Renal cortex interstitium (tissue), 15 donors: ENCODE measurements around the gene APH1A. TPM values are rescaled to one million over a fixed set of nuclear protein-coding genes. Genes with fewer than 3 reads are reported as not detected.
"Not testable (repeated sequence)": the region's sequence is repeated elsewhere in the genome, so short reads cannot be mapped to it uniquely, and the experiment has no call there.

ENCODE experiments used
- DNase-seq, 11 donors: peaks; one replicate each; pipeline ENCODE4 v3.0.0-alpha.2; 2013; ENCODE audit warnings: low read depth in 9 of 11, low spot score in 4 of 11; ENCODE audit errors: extremely low read depth in 1 of 11
- long read RNA-seq, 16 experiments: transcript quantifications; one replicate each; lab custom pipeline, GENCODE V29; 2026
- polyA plus RNA-seq, 3 donors: library from polyadenylated mRNA; unstranded; fragments of 120-200 nt; gene quantifications; one replicate each; pipeline ENCODE4 v1.2.1, GENCODE V29; 2013; ENCODE audit not compliant: insufficient read length in 3 of 3

Gene APH1A
- polyA plus RNA-seq, result 100 to 1,000 TPM; 179 to 191 (median 187) TPM
- long read RNA-seq, donor 1, transcript APH1A-202 (6 exons, 2,353 nt), result major isoform, 37 of 54 reads
- long read RNA-seq, donor 1, transcript APH1A-203 (7 exons, 1,713 nt), result minor isoform, 17 of 54 reads
- long read RNA-seq, donor 1, partial matches to known transcripts, result 0 of 54 reads
- long read RNA-seq, donor 1, other reads (novel, unspliced or antisense), result 0 of 54 reads
- long read RNA-seq, donor 2, transcript APH1A-203 (7 exons, 1,713 nt), result minor isoform, 26 of 94 reads
- long read RNA-seq, donor 2, transcript APH1A-202 (6 exons, 2,353 nt), result major isoform, 29 of 94 reads
- long read RNA-seq, donor 2, partial matches to known transcripts, result 0 of 94 reads
- long read RNA-seq, donor 2, other reads (novel, unspliced or antisense), result 39 of 94 reads
- long read RNA-seq, donor 3, transcript APH1A-203 (7 exons, 1,713 nt), result minor isoform, 42 of 195 reads
- long read RNA-seq, donor 3, transcript APH1A-202 (6 exons, 2,353 nt), result major isoform, 55 of 195 reads
- long read RNA-seq, donor 3, partial matches to known transcripts, result 45 of 195 reads
- long read RNA-seq, donor 3, other reads (novel, unspliced or antisense), result 53 of 195 reads
- long read RNA-seq, donor 4, transcript APH1A-202 (6 exons, 2,353 nt), result major isoform, 32 of 47 reads
- long read RNA-seq, donor 4, transcript APH1A-203 (7 exons, 1,713 nt), result minor isoform, 15 of 47 reads
- long read RNA-seq, donor 4, partial matches to known transcripts, result 0 of 47 reads
- long read RNA-seq, donor 4, other reads (novel, unspliced or antisense), result 0 of 47 reads
- long read RNA-seq, donor 5, result 0 reads
- long read RNA-seq, donor 6, transcript APH1A-203 (7 exons, 1,713 nt), result minor isoform, 17 of 112 reads
- long read RNA-seq, donor 6, transcript APH1A-202 (6 exons, 2,353 nt), result major isoform, 38 of 112 reads
- long read RNA-seq, donor 6, partial matches to known transcripts, result 23 of 112 reads
- long read RNA-seq, donor 6, other reads (novel, unspliced or antisense), result 34 of 112 reads
- long read RNA-seq, donor 7, transcript APH1A-202 (6 exons, 2,353 nt), result major isoform, 49 of 200 reads
- long read RNA-seq, donor 7, transcript APH1A-203 (7 exons, 1,713 nt), result minor isoform, 35 of 200 reads
- long read RNA-seq, donor 7, partial matches to known transcripts, result 59 of 200 reads
- long read RNA-seq, donor 7, other reads (novel, unspliced or antisense), result 57 of 200 reads
- long read RNA-seq, donor 8, transcript APH1A-202 (6 exons, 2,353 nt), result major isoform, 73 of 284 reads
- long read RNA-seq, donor 8, transcript APH1A-203 (7 exons, 1,713 nt), result minor isoform, 45 of 284 reads
- long read RNA-seq, donor 8, partial matches to known transcripts, result 85 of 284 reads
- long read RNA-seq, donor 8, other reads (novel, unspliced or antisense), result 79 of 284 reads
- long read RNA-seq, donor 9, transcript APH1A-202 (6 exons, 2,353 nt), result major isoform, 27 of 55 reads
- long read RNA-seq, donor 9, transcript APH1A-203 (7 exons, 1,713 nt), result minor isoform, 23 of 55 reads
- long read RNA-seq, donor 9, partial matches to known transcripts, result 0 of 55 reads
- long read RNA-seq, donor 9, other reads (novel, unspliced or antisense), result 5 of 55 reads
- long read RNA-seq, donor 10, transcript APH1A-203 (7 exons, 1,713 nt), result minor isoform, 22 of 61 reads
- long read RNA-seq, donor 10, transcript APH1A-202 (6 exons, 2,353 nt), result major isoform, 39 of 61 reads
- long read RNA-seq, donor 10, partial matches to known transcripts, result 0 of 61 reads
- long read RNA-seq, donor 10, other reads (novel, unspliced or antisense), result 0 of 61 reads
- long read RNA-seq, donor 11, transcript APH1A-202 (6 exons, 2,353 nt), result major isoform, 36 of 65 reads
- long read RNA-seq, donor 11, transcript APH1A-203 (7 exons, 1,713 nt), result minor isoform, 29 of 65 reads
- long read RNA-seq, donor 11, partial matches to known transcripts, result 0 of 65 reads
- long read RNA-seq, donor 11, other reads (novel, unspliced or antisense), result 0 of 65 reads
- long read RNA-seq, donor 12, transcript APH1A-203 (7 exons, 1,713 nt), result minor isoform, 8 of 24 reads
- long read RNA-seq, donor 12, transcript APH1A-202 (6 exons, 2,353 nt), result major isoform, 16 of 24 reads
- long read RNA-seq, donor 12, partial matches to known transcripts, result 0 of 24 reads
- long read RNA-seq, donor 12, other reads (novel, unspliced or antisense), result 0 of 24 reads
- long read RNA-seq, donor 13, transcript APH1A-202 (6 exons, 2,353 nt), result major isoform, 85 of 898 reads
- long read RNA-seq, donor 13, transcript APH1A-203 (7 exons, 1,713 nt), result minor isoform, 55 of 898 reads
- long read RNA-seq, donor 13, partial matches to known transcripts, result 389 of 898 reads
- long read RNA-seq, donor 13, other reads (novel, unspliced or antisense), result 369 of 898 reads
- long read RNA-seq, donor 14, transcript APH1A-203 (7 exons, 1,713 nt), result minor isoform, 27 of 622 reads
- long read RNA-seq, donor 14, transcript APH1A-202 (6 exons, 2,353 nt), result major isoform, 42 of 622 reads
- long read RNA-seq, donor 14, partial matches to known transcripts, result 305 of 622 reads
- long read RNA-seq, donor 14, other reads (novel, unspliced or antisense), result 248 of 622 reads
- long read RNA-seq, donor 15, transcript APH1A-203 (7 exons, 1,713 nt), result minor isoform, 11 of 40 reads
- long read RNA-seq, donor 15, transcript APH1A-202 (6 exons, 2,353 nt), result major isoform, 24 of 40 reads
- long read RNA-seq, donor 15, partial matches to known transcripts, result 0 of 40 reads
- long read RNA-seq, donor 15, other reads (novel, unspliced or antisense), result 5 of 40 reads
- long read RNA-seq, donor 16, transcript APH1A-202 (6 exons, 2,353 nt), result major isoform, 116 of 318 reads
- long read RNA-seq, donor 16, transcript APH1A-203 (7 exons, 1,713 nt), result minor isoform, 77 of 318 reads
- long read RNA-seq, donor 16, partial matches to known transcripts, result 87 of 318 reads
- long read RNA-seq, donor 16, other reads (novel, unspliced or antisense), result 37 of 318 reads

GRCh38 chr1:150268705-150269403 lies at the start of gene APH1A:
TSS of gene APH1A (minus strand) at chr1:150269016. CDS start at chr1:150268810, 206 bp downstream.
- DNase-seq, result peak; percentile 87 to 98 (median 95)

- not testable (repeated sequence) for DNase-seq
Measured at GRCh38 chr1:150314691-150315090, 45.9 kb upstream of the APH1A start.

- no peak for DNase-seq
Measured at GRCh38 chr1:150311762-150312161, 42.9 kb upstream of the APH1A start.

- no peak for DNase-seq
Measured at GRCh38 chr1:150309758-150310508, 41.1 kb upstream of the APH1A start.

- not testable (repeated sequence) for DNase-seq
Measured at GRCh38 chr1:150308585-150308984, 39.8 kb upstream of the APH1A start.

- no peak for DNase-seq
Measured at GRCh38 chr1:150302902-150303301, 34.1 kb upstream of the APH1A start.

- no peak for DNase-seq
Measured at GRCh38 chr1:150302338-150302737, 33.5 kb upstream of the APH1A start.

- DNase-seq, result no peak
Measured at GRCh38 chr1:150299716-150300115, 30.9 kb upstream of the APH1A start.

- no peak for DNase-seq
Measured at GRCh38 chr1:150295476-150295875, 26.7 kb upstream of the APH1A start.

- peak; percentile 88 to 97 (median 93) for DNase-seq
Measured at GRCh38 chr1:150293433-150294253, 24.8 kb upstream of the APH1A start, which contains the start of gene MRPS21. TSS of gene MRPS21 (plus strand) at chr1:150293861. CDS start at chr1:150294367, 506 bp downstream.

GRCh38 chr1:150288822-150289221 lies 20.0 kb upstream of the APH1A start:
- no peak for DNase-seq

- DNase-seq, result no peak
Measured at GRCh38 chr1:150288382-150288781, 19.6 kb upstream of the APH1A start.

- no peak for DNase-seq
Measured at GRCh38 chr1:150283260-150283659, 14.4 kb upstream of the APH1A start.

GRCh38 chr1:150282558-150282958 lies 13.7 kb upstream of the APH1A start:
- peak in 1 of 11 donors; percentile 60 for DNase-seq
